Stomach smooth muscle (tissue), 2 donors: ENCODE measurements around the gene DHRS7.

Experiments used
- H3K27ac ChIP-seq: one replicate; pipeline ENCODE4 v1.7.0; 2013; ENCODE audit warnings: mild to moderate bottlenecking, low read length, inconsistent platforms
- H3K27me3 ChIP-seq, 2 donors: one replicate each; pipeline ENCODE4 v1.7.0; 2013; ENCODE audit warnings: low read length in 2 of 2; ENCODE audit not compliant: insufficient read depth in 2 of 2, control insufficient read depth in 1 of 2
- H3K36me3 ChIP-seq, 2 donors: one replicate each; pipeline ENCODE4 v1.7.0; 2013; ENCODE audit warnings: low read length in 2 of 2; ENCODE audit not compliant: control insufficient read depth in 2 of 2, insufficient read depth in 2 of 2
- H3K4me1 ChIP-seq: one replicate; pipeline ENCODE4 v1.7.0; 2013; ENCODE audit warnings: low read length; ENCODE audit not compliant: control insufficient read depth, insufficient read depth
- H3K4me3 ChIP-seq, 2 donors: one replicate each; pipeline ENCODE4 v1.7.0; 2013; ENCODE audit warnings: low read length in 2 of 2
- H3K9ac ChIP-seq, 2 donors: one replicate each; pipeline ENCODE4 v1.7.0; 2013; ENCODE audit warnings: low read length in 2 of 2, mild to moderate bottlenecking in 1 of 2
- H3K9me3 ChIP-seq, 2 donors: one replicate each; pipeline ENCODE4 v1.7.0; 2013; ENCODE audit warnings: low read length in 2 of 2; ENCODE audit not compliant: control insufficient read depth in 2 of 2
- donor health status: healthy.
- donor health status: Pancreatic carcinoma.

Gene DHRS7

GRCh38 chr14:60169722-60170121 lies 4.5 kb upstream of the DHRS7 start:
- Histone ChIP-seq H3K9ac (no peak overlapping the region), H3K27ac (no peak overlapping the region), H3K4me3 (no peak overlapping the region), H3K27me3 (no peaks in the 10 kb centered on the region), H3K9me3 (no peaks in the 10 kb centered on the region), H3K4me1 (peaks cover 9% of the 10 kb centered on the region), H3K36me3 (no peaks in the 10 kb centered on the region)

GRCh38 chr14:60166142-60166541 lies 944 bp upstream of the DHRS7 start:
- H3K9ac ChIP-seq, result no peak overlapping the region
- H3K27me3 ChIP-seq, result no peaks in the 10 kb centered on the region
- peak overlapping the region; percentile 82 to 95 for H3K4me3 ChIP-seq
- H3K4me1 ChIP-seq, result peaks cover 14% of the 10 kb centered on the region
- H3K27ac ChIP-seq, result peak overlapping the region; percentile 85
- no peaks in the 10 kb centered on the region for H3K9me3 ChIP-seq
- peaks cover 0 to 3% of the 10 kb centered on the region in 2 donors for H3K36me3 ChIP-seq

- peak overlapping the region; percentile 82 to 95 for H3K4me3 ChIP-seq
- peaks cover 14% of the 10 kb centered on the region for H3K4me1 ChIP-seq
- H3K36me3 ChIP-seq, result peaks cover 0 to 3% of the 10 kb centered on the region in 2 donors
- H3K9me3 ChIP-seq, result no peaks in the 10 kb centered on the region
- peak overlapping the region; percentile 84 for H3K9ac ChIP-seq
- peak overlapping the region; percentile 85 for H3K27ac ChIP-seq
- H3K27me3 ChIP-seq, result no peaks in the 10 kb centered on the region
Observed at GRCh38 chr14:60165547-60165876, 314 bp upstream of the DHRS7 start.

GRCh38 chr14:60164404-60164711 lies 840 bp downstream of the DHRS7 start:
- H3K27me3 ChIP-seq, result no peaks in the 10 kb centered on the region
- H3K4me3 ChIP-seq, result peak overlapping the region; percentile 82 to 95
- peaks cover 0 to 3% of the 10 kb centered on the region in 2 donors for H3K36me3 ChIP-seq
- no peaks in the 10 kb centered on the region for H3K9me3 ChIP-seq
- peak overlapping the region; percentile 85 for H3K27ac ChIP-seq
- peak overlapping the region; percentile 84 to 96 for H3K9ac ChIP-seq
- peaks cover 14% of the 10 kb centered on the region for H3K4me1 ChIP-seq

GRCh38 chr14:60163693-60164092 lies 1.5 kb downstream of the DHRS7 start:
- peaks cover 0 to 3% of the 10 kb centered on the region in 2 donors for H3K36me3 ChIP-seq
- peaks cover 14% of the 10 kb centered on the region for H3K4me1 ChIP-seq
- H3K9ac ChIP-seq, result no peak overlapping the region
- H3K27me3 ChIP-seq, result no peaks in the 10 kb centered on the region
- peak overlapping the region in 1 of 2 donors; percentile 95 for H3K4me3 ChIP-seq
- no peaks in the 10 kb centered on the region for H3K9me3 ChIP-seq
- no peak overlapping the region for H3K27ac ChIP-seq

GRCh38 chr14:60161196-60162107 lies 3.7 kb downstream of the DHRS7 start:
- Histone ChIP-seq H3K27me3 (no peaks in the 10 kb centered on the region), H3K9ac (no peak overlapping the region), H3K27ac (no peak overlapping the region), H3K36me3 (peaks cover 0 to 3% of the 10 kb centered on the region in 2 donors), H3K9me3 (no peaks in the 10 kb centered on the region), H3K4me1 (peaks cover 16% of the 10 kb centered on the region), H3K4me3 (no peak overlapping the region)

- H3K4me1 ChIP-seq, result peaks cover 7% of the 10 kb centered on the region
- H3K36me3 ChIP-seq, result peaks cover 0 to 3% of the 10 kb centered on the region in 2 donors
- H3K4me3 ChIP-seq, result no peak overlapping the region
- H3K9me3 ChIP-seq, result no peaks in the 10 kb centered on the region
- no peak overlapping the region for H3K27ac ChIP-seq
- no peaks in the 10 kb centered on the region for H3K27me3 ChIP-seq
- H3K9ac ChIP-seq, result no peak overlapping the region
Observed at GRCh38 chr14:60160422-60160821, 4.8 kb downstream of the DHRS7 start.

GRCh38 chr14:60154671-60155070 lies 10.5 kb downstream of the DHRS7 start:
- H3K9ac ChIP-seq, result no peak overlapping the region
- H3K4me1 ChIP-seq, result peaks cover 2% of the 10 kb centered on the region
- H3K27me3 ChIP-seq, result no peaks in the 10 kb centered on the region
- H3K27ac ChIP-seq, result no peak overlapping the region
- H3K4me3 ChIP-seq, result no peak overlapping the region
- H3K36me3 ChIP-seq, result peaks cover 10% of the 10 kb centered on the region in 2 donors
- H3K9me3 ChIP-seq, result no peaks in the 10 kb centered on the region

- Histone ChIP-seq H3K27me3 (no peaks in the 10 kb centered on the region), H3K9me3 (no peaks in the 10 kb centered on the region), H3K9ac (no peak overlapping the region), H3K4me3 (no peak overlapping the region), H3K36me3 (peaks cover 10 to 14% of the 10 kb centered on the region in 2 donors), H3K4me1 (peaks cover 2% of the 10 kb centered on the region), H3K27ac (no peak overlapping the region)
Observed at GRCh38 chr14:60153991-60154390, 11.2 kb downstream of the DHRS7 start.

- Histone ChIP-seq H3K27me3 (no peaks in the 10 kb centered on the region), H3K4me3 (no peak overlapping the region), H3K4me1 (no peaks in the 10 kb centered on the region), H3K9ac (no peak overlapping the region), H3K9me3 (no peaks in the 10 kb centered on the region), H3K27ac (no peak overlapping the region), H3K36me3 (peaks cover 16 to 17% of the 10 kb centered on the region in 2 donors)
Observed at GRCh38 chr14:60151715-60152114, 13.5 kb downstream of the DHRS7 start.

- H3K9ac ChIP-seq, result no peak overlapping the region
- no peaks in the 10 kb centered on the region for H3K9me3 ChIP-seq
- H3K4me1 ChIP-seq, result no peaks in the 10 kb centered on the region
- H3K4me3 ChIP-seq, result no peak overlapping the region
- no peak overlapping the region for H3K27ac ChIP-seq
- H3K36me3 ChIP-seq, result peaks cover 2 to 3% of the 10 kb centered on the region in 2 donors
- no peaks in the 10 kb centered on the region for H3K27me3 ChIP-seq
Observed at GRCh38 chr14:60134702-60135101, 30.5 kb downstream of the DHRS7 start.
